ENCODE results near the gene LCLAT1.
"Not testable (repeated sequence)": the region's sequence is repeated elsewhere in the genome, so short reads cannot be mapped to it uniquely, and the experiment has no call there.

Gene LCLAT1

DNA sequence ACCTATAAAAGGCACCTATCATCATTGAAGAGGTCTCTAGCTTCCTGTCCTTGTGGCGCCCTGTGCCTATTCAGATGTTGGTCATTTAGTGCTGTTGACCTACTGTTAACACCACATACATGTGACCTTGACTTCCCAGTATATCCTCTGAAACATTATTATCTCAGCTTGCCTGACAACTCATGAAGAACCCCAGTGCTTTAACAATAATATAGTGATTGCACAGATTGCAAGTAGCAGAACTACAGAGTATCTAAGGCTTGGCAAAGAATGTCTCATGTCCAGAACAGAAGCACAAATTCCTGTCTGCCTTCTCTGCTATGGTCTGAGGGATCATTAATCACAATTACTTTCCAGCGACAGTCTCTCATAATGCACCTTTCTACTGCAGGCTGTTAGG lies 165.3 kb downstream of the LCLAT1 start:
- no peak for DNase-seq

DNA sequence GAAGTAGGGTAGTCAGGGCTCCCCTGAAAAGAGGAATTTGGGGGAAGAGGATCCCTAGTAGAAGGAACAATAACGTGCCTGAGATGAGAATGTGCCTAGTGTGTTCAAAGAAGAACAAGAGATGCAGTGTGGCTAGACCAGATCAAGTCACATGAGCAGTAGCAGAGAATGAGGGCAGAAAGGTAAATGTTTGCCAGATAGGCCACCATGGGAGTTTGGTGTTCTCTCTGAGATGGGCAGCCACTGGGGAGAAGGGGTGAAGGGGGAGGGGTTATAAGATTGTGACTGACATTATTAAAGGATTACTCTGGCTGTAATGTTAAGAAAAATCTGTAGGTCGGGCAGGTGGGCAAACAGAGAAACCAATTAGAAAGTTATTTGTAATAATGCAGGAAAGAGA lies 166.0 kb downstream of the LCLAT1 start:
- DNase-seq: no peak

DNA sequence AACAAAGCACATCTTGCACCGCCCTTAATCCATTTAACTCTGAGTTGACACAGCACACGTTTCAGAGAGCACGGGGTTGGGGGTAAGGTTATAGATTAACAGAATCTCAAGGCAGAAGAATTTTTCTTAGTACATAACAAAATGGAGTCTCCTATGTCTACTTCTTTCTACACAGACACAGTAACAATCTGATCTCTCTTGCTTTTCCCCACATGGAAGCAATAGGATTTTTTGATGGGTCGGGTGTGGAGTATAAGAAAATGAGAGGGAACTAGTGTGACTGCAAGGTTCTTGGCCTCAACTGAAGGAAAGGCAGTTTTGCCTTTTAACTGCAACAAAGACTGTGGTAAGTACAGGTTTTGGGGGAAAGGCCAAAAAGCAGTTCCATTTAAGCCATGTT lies 167.2 kb downstream of the LCLAT1 start:
- DNase-seq: not testable (repeated sequence)

DNA sequence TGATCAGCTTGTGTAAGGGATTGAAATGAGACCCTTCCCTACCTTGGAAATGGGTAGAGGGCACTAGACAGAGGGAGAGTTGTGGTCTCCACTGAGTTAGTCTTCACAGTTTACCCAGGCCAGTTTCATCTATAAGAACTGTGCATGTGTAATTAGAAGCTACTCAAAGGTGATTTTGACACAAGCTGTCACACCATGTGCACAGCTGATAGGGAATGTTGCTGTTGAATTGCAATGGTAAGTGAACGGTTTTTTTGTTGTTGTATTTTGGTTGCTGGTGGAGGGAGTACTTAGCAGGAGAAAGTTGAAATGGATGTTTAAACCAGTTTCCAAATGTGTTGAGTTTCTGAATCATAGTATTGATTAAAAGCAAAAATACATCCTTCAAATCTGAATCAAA lies 168.9 kb downstream of the LCLAT1 start:
- DNase-seq: no peak

DNA sequence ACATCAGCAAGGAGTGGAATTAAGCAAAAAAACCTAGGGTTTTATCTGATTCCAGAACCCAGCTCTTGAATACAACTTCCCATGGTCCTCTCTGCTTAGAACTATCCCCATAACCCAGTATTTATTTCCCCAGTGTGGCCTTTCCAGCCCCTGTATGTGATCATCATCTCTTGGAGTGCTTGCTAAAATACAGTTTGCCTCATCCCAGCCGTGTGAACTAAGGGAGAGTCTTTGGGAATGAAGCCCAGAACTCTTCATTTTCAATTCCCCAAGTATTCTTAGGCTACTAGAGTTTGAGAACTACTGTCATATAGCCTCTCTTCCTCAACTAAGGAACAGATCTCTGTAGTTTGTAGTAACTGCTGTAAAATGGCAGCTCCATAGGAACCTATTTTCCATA lies 173.1 kb downstream of the LCLAT1 start:
- DNase-seq: no peak

DNA sequence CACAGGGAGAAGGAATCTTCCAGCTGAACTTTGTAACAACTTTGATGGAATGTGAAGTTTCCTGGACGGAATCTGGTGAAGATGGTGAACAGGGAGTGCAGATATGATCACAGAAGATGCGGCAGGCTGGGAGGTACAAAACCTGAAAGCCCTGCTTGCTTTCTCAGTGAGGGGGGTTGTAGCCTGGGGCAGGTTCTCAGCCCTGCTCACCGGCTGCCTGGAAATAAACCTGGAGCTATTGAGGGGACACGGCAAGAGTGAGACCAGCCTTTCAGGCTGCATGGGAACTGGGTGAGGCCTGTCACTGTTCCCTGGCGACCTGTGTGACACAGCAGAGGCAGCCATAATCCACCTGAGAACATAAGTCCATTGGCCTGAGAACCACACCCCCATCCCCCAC lies 174.8 kb downstream of the LCLAT1 start:
- DNase-seq: no peak

DNA sequence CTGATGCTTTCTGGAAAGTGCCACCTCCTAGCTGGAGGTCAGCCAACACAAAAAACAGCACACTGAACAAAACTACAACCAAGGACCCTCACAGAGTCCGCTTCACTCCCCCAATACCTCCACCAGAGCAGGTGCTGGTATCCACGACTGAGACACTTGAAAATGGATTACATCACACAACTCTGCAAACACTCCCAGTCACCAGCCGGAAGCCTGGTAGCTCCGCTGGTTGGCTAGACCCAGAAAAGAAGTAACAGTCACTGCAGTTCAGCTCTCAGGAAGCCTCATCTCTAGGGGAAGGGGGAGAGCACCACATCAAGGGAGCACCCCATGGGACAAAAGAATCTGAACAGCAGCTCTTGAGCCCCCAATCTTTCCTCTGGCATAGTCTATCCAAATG lies 175.4 kb downstream of the LCLAT1 start:
- no peak for DNase-seq

DNA sequence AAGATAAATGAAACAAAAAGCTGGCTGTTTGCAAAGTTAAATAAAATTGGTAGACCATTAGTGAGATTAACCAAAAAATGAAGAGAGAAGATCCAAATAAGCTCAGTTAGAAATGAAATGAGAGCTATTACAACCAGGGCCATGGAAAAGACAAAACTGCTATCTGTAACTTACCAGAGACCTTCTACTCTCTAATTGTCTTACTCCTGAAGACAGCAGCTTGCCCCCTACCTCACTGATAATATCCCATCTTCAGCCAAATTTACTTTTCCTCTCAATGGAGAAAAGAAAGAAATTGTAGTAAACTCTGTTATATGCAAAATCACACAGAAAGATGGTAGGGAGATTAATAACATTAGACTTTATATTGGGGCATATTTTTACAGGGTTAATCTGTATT lies 178.2 kb downstream of the LCLAT1 start:
- DNase-seq: no peak

DNA sequence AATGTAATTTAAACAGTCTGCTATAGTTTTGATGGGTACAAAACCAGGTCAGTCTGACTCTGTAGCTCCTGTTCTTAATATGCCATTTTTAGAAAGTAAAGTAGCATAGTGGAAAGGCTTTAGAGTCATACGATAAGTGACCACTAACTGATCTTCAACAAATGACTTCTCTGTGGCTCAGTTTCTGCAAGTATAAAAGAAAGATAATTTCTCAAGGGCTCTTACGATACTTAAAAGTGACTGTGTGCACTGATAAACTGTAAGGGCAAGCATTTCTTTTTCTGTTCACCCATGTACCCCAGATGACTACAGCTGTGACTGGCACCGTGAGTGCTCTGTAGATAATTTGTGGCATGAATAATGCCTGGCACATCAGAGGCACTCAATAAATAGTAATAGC lies 178.7 kb downstream of the LCLAT1 start:
- DNase-seq: no peak

DNA sequence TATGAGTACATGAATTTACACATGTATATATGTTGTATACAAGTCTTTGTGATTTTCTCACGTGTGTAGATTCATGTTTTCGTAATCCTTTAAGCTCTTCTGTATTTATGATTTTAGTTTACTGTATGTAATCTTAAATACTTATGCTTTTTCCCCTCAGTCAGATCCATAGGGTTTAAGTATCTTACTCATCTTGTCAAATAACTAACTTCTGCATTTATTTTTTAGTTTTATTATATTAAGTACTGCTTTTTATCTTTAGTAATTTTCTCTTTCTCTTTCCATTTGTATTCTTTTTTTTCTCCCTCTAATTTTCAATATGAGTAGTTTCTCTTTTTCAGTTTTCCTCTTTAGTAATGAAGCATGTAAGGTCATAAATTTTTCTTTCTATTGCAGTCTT lies 179.4 kb downstream of the LCLAT1 start:
- DNase-seq: no peak

DNA sequence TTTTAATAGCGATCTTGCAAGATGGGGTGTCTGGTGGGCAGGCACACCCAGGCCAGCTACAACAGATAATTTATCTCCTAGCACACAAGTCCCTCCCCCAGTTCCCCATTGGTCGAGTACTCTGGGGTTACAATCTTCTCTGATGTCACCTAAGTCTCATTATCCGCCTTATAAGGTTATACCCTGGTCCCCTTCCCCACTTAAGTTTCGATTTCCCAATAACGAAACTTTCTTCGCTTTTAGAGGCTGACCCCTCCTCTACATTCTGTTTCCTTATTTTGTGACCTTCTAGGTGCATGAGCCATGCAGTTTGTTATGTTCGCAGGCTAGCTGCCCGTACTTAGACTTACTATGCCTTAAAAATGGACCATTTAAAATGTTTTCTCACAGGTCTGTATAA lies 180.1 kb downstream of the LCLAT1 start:
- DNase-seq: no peak

DNA sequence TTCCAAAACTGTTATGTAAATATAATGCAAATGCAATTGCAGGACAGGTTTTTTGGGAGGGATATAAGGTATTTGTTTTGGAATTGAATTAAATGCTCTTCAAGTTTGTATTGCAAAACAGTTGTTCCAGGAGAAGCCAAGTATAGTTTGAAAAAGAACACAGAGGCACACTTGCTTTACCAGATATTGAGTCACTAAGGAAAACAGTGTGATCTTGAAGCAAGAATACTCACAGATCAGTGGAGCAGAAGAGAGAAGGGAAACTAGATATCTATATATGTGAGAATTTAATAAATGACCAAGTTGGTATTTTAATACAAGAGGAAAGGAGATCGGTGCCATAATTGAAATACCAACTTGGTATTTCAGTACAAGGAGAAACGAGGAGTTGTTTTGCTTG lies 181.3 kb downstream of the LCLAT1 start:
- DNase-seq: no peak

DNA sequence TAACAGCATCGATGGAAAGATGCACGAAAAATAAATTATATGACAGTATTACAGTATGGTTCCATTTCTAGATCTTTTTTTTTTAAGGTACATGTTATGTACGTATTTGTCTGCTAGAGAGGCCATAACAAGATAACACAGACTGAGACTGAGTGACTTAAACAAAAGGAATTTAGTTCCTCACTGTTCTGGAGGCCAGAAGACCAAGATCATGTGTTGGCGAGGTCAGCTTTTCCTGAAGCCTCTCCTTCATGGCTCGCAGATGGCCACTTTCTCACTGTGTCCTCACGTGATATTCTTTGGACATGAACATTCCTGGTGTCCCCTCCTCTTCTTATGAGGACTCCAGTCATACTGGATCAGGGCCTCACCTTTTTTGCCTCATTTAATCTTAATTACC lies 182.8 kb downstream of the LCLAT1 start:
- DNase-seq: no peak

DNA sequence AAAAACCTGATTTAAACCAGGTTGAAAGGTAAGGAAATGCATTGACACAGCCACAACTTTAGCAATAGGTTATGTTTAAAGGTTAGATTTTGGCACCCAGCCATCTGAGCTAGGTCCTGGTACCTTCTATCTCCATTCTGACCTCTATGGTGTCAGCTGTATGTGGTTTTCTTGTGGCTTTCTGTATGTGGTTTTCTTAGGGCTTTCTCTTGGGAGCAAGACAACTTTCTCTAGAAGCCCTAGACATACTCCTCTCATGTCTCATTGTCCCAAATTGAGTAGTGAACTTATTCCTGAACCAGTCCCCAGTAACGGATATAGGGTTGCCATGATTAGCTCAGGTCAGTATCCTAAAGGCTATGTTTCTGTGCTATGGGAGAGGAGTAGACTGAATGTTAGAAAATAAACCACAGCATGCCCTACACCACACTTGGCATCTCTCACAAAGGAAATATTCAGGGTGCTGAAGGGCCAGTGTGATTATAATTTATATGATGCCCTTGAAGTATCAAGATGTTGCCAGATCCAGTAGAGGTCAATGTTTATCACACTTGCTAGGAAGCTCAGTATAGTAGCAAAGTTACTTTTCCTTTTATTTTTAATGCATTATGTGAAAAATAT lies 184.1 kb downstream of the LCLAT1 start:
- no peak for DNase-seq

DNA sequence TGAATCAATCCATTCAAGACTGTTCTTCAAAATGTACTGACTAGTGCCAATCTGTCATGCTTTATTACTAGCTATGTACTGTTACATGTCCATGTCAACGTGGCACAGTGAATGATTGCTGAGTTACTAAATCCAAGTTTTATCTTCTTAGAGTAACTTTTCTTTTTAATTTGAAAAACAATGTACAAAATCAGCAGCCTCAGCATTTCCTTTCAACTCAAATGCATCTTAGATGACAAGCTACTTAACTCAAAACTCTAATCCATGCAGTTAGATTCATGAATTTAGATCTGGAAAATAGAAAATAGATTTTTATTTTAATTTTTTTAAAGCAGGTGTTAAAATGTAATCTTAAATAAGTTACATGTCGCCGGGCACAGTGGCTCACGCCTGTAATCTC lies 186.0 kb downstream of the LCLAT1 start:
- no peak for DNase-seq

DNA sequence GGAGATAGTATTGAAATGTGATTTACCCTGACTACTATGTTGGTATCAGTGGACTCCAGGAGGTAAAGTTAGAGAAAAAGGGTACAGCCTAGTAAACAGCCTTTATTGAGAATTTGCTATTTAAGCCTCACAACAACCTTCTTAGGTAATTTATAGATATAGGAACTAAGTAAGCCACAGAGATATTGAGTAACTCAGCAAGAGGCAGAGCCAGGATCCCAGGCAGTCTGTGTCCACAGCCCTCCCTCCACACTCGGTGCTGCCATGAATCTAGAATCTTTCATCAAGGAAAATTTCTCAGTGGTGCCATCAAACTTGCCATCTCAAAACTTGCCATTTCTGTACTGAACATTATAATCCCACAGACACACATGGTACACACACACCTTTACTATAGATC lies 189.3 kb downstream of the LCLAT1 start:
- DNase-seq: no peak

DNA sequence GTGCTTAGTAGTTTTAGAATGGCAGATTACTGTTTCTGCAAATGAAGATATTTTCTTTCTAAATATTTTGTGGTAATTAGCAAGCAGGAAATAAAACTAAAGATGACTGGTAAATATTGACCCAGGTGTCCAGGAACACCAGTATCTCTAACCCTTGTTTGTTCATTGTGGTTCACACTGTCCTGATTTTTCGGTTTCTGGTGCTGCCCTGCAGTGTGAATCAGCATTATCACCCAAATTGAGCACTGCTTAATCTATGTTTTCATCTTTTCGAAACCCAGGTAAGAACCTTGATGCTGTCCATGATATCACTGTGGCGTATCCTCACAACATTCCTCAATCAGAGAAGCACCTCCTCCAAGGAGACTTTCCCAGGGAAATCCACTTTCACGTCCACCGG lies 192.8 kb downstream of the LCLAT1 start:
- no peak for DNase-seq

DNA sequence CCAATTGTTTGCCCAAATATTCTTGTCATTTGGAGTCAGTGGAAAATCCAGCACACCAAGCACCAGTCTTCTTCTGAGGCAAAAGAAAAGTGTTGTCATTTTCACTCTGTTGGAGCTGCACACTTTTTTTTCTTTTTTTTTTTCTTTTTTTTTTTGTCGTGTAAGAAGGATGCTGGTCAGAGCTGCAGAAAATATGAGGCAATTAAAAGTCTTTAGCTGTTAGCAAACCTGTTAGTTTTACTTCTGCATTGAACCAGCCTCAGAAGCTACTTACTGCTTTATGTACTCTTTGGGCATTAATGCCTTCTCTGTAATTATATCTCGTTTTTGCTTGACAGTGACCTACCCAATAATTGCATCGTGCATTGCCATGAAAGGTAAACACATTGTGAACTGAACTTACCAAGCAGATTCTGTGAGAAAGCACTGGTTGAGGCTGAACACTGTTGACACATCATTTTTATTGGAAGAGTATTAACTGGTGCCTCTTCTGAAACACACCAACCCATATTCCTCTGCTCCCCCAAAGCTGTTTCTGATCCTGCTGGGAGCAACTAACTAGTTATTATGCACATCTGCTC lies 194.8 kb downstream of the LCLAT1 start:
- DNase-seq: no peak

DNA sequence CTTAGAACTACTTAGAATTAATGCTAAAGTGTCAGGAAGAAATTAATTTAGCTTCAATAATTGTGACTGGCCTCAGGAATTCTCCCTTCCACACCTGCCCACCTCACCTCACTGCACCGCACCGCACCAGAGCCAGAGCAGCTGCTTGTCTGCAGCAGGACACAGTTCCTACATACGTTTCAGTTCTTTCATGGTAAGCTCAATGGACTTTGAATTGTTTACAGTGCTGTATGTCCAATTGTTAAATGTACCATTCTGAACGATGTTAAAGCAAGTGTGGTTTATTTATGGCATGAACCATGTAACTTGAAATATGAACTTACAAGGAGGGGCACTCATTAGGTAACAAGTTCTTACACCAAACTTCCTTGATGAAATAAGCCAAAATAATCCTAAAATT lies 196.0 kb downstream of the LCLAT1 start:
- DNase-seq: not testable (repeated sequence)

DNA sequence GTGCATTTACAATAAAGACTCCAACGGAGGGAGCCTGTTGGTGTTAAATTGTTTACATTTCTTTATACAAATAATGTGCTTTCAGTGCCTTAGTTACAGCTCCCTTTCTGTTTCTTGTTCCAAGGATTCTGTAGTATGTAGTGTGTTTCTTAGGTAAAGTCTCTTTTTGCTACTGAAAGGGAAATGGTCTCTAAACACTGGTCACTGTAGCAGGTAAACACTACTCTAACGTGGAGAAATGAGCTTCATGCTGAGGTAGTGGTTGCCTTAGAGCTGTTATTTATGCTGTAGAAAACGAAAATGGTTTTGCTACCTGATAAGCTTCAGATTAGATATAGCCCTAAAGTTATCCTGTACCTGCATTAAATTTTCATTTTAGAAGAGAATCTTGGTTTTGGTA lies 196.6 kb downstream of the LCLAT1 start:
- DNase-seq: no peak

DNA sequence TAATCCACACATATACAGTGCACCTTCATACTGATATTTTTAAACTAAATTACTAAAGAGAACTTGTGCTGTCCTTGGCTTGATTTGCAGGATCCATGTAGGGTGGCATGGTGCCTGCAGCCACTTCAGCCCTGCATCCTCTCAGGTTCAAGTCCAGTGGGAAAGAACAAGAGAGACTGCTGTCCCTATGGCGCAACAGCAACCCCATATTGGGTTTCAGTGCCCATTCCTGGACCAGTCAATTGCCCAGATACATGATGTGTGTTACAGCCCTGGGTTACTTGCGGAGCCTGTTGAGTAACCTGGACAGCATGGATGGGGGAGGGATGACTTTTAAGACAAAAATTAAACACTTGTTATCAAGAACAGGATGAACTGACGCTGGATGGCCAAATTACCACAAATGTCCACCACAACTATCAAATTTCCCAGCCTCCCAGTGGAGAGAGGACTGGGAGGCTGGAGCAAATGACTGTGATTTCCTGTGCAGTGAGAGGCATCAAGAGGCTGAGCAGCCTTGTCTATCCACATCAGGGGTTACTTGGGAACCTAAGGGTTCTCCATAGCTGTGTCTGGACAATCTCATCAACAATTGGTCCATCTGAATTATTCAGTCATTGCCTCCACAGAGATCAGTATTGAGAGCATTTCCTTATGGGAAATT lies 198.2 kb downstream of the LCLAT1 start:
- no peak for DNase-seq

DNA sequence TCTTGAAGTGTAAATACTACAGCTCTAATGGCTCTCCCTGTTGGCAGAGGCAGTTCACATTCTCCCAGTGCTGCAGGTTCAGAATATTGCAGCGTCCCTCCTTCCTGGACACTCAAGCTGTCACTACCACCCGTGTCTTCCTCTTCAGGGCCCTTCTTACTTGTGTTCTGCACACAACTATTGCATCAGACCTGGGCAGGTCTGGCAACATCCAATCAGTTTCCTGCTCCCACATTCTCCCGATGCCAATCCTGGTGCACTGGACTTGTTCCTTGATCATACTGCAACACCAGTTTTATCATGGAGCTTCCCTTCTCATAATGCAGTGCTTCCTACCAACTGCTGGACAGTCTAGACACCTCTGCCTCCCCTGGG lies 198.7 kb downstream of the LCLAT1 start:
- no peak for DNase-seq

DNA sequence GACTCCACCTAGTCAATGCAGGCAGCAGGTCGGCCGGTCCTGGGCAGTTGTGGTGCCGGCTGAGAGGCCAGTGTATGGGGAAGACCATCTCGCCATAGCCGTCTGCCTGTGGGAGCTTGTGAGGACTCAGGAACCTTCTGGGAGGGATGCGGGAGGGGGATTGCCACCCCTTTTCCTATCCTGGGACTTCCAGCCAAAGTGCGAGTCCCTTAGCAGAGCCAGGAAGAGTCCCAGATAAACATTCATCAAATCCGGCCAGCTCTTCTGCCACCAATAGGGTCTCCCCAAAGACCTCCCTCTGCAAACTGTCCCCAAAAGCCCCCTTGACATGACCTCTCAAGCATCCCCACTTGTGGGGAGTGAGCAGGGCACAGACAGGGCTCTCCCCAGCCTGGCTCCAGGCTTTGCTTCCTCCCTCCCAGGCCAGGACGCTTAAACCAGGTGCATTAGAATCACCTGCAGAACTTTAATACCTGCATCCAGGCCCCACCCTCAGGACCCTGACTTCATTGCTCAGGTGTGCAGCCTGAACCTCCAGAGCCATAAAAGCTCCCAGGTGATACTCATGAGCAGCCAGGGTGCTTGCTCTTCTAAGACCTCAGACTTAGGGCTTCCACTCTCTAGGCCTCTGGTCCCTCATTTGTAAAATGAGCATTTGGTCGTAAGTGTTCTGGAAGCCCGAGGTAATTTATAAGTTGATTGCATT lies 200.9 kb downstream of the LCLAT1 start:
- DNase-seq: no peak

DNA sequence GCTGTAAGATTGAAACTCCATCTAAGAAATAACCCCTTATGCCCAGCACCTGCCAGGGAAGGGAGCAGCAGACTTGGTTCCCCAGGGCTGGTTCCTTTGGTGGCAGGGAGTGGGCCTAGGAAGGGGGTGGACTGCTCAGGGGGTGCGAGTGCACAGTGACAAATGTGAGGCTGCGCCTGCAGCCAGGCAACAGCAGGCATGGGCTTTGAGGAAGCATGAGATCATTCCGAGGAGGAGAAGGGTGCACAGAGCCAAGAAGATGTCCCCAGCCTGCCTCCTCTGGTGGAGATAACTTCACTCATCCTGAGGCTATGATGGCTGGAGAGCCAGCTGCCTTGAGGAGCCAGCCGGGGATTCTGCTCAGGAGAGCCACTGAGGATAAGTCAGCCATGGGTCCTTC lies 202.2 kb downstream of the LCLAT1 start:
- no peak for DNase-seq

All from central memory CD4-positive, alpha-beta T cell (primary cell).